Activated T-cell treated with anti-CD3 and anti-CD28 coated beads, Interleukin-2, amount 50 U/mL, for 1 hour (primary cell): ENCODE data around the gene JRKL.
A peak's percentile ranks its signal among the peaks of the same experiment; 100 is the strongest.

Experiments
- DNase-seq: peaks from one replicate; pipeline ENCODE4 v3.0.0-alpha.2; 2020

JRKL gene

DNA sequence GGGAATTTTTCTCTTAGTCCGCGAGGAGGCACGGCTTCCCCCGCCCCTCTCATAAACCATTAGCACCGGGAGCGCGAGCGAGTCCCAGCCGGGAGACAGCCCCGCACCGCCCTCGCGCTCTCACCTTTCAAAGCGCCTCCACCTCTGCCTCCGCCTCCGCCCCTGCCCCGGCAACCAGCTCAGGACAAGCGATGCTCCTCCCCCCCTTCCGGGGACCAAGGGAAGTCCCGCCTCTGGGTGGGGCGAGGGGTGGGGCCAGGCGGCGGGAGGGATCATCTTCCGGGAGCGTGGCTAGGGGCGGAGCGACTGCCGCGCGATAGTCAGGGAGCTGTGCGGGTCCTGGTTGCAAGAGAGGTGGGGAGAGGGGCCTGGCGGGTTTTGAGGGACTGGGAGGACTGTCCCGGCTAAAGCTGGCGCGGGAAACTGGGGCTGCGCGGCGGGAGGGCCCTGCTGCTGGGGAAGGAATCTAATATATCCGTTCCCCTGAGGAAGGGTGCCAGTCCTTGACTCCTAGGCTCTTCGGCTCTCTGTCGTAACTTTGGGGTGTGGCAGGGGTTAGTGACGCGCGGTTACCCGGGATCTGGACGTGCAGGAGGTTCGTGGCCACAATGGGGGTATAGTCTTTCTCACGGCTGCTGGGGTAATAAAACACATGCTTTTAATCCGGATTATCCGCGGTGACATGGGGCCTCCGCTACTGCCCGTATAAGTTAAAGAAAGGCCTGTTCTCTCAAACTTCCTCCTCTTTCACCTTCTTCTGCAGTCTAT is at the start of gene JRKL, which contains the start of gene CCDC82:
JRKL (plus strand) TSS at position 294 of the 768 bp plus-strand sequence. CDS start 637 bp downstream, outside the sequence.
CCDC82 (minus strand) TSS at position 193 of the 768 bp plus-strand sequence. CDS start 5,165 bp downstream, outside the sequence.
- peak; percentile 100 for DNase-seq

DNA sequence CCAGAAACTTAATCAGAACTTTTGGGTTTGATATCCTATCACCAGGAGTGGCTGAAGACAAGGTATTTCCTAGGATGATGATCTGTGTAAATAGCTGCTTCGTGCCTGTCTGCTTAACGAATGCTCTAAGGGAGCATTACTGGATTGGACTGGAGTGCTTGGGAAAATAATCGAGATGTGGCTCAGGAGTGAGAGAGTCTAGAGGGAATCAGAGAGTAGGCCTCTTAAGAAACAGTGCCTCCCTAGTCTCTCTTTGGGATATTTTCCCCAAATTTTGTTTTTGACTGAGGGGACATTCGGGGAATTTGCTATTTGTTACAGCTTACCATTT is 49.3 kb upstream of the JRKL start:
- DNase-seq: no peak

DNA sequence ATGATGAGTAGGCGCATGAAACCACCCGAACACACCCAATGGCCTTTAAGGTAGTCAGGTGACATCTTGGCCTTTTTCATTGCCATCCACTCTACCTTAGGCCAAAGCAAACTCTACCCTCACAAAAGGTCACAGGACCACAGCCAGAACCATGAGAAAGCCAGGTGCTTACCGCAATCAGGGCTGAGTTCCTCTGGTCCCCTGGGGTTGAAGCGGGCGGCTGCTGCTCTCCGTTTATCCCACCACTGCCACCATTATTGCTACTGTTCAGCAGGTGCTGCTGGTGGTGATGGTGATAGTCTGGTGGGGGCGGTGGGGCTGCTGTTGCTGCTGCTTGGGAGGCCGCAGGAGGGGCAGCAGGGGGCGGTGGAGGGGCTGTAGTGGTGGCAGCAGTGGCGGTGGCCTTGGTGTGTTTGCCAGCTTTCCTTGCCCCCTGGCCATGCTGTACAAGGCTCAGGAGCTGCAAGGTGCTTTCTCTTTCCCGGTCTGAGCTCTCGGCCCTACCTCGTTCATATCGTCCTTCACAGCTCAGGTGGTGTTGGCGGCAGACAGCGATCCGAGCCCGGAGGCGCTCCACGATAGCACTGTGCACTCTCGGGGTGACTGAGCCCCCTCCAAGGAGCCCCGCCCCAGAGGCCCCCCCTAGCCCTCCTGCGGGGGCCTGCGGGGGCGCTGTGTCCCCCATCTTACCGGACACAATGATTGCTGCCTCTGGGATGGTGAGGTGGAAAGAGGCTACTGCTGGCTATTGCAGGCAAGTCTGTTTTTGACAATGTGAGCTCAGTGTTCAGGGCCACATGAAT is 48.4 kb upstream of the JRKL start:
- DNase-seq: peak; percentile 75

DNA sequence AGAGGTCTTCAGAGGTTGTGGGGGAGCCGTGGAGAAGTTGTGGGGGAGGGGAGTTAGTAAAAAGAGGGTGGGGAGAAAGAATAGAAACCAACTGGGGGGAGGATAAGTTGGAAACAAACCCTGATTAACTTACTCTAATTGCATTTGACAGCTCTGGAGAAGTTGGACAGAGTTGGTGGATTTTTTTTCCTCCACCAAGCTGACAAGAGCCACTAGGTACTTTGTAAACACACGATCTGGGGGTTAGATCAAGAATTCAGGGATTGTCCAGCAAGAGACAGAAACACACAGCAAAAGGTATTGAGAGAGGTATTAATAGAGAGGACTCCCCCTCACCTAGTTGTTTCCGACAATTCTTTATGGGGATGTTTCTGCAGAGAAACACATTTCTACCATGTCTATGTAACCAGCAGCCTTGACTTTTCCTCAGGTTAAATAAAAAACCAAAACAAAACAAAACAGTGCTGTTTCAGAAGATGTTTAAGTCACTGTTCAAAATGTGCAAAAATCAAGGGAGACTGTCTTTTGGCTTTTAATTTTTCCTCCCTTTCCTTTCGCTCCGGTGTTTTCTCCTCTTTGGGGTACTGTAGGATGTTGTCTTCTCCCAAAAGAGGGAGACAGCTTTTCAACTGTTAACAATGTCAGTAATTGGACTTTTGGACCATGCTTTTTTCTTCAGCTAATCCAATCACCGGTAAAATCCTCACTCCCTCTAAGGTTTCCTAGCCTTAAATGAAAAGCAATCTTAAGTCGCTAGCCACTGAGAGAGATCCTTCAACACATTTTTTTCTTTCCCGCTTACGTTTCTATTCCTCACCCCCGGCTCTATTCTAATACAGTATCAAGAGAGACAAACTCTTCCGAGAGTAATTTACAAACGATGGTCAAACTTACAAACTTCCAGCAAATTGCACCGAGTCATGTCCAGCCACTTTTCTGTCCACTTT is 47.5 kb upstream of the JRKL start:
- DNase-seq: no peak

- DNase-seq: peak; percentile 86
Observed at GRCh38 chr11:96342961-96343711, 46.7 kb upstream of the JRKL start, which contains the start of gene MAML2. Gene MAML2 (minus strand): TSS chr11:96343195. CDS start chr11:96341895, 1,300 bp downstream.

GRCh38 chr11:96356848-96357247 is 33.0 kb upstream of the JRKL start:
- DNase-seq: no peak

- DNase-seq: no peak
Observed at GRCh38 chr11:96357794-96358193, 32.0 kb upstream of the JRKL start.

GRCh38 chr11:96358321-96358720 is 31.5 kb upstream of the JRKL start:
- no peak for DNase-seq

GRCh38 chr11:96361778-96362177 is 28.0 kb upstream of the JRKL start:
- DNase-seq: no peak

- no peak for DNase-seq
Observed at GRCh38 chr11:96365493-96365892, 24.3 kb upstream of the JRKL start.

DNA sequence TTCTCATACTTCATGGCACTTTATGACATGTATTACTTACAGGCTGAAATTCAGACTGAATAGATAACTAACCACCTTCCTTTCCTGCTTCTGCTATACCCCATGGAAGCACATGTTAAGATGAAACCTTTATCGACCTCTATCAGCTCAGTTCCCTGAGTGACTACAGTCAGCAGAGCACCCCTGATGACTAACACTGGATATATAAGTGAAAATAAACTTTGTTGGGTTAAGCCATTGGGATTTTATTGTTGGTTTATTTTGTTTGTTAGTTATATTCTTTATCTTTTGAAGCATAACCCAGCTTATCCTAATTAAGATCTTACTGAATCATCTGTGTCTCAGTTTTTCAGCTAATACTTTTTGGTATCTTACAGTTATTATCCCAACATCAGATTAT is 23.8 kb upstream of the JRKL start:
- no peak for DNase-seq

DNA sequence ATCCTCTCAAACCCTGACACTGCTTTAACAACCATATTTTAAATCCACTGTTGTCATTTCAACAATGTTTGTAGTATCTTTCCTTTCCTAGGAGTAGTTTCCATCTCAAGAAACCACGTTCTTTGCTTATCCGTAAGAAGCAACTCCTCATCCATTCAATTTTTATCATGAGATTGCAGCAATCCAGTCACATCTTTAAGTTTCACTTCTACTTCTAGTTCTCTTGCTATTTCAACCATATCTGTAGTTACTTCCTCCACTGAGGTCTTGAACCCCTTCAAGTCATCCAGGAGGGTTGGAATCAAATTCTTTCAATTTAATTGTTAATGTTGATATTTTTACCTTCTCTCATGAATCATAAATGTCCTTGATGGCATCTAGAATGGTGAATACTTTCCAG is 22.5 kb upstream of the JRKL start:
- no peak for DNase-seq

GRCh38 chr11:96373826-96374225 is 16.0 kb upstream of the JRKL start:
- no peak for DNase-seq

- no peak for DNase-seq
Observed at GRCh38 chr11:96376796-96377195, 13.0 kb upstream of the JRKL start.

- DNase-seq: no peak
Observed at GRCh38 chr11:96384156-96384555, 5.7 kb upstream of the JRKL start.

DNA sequence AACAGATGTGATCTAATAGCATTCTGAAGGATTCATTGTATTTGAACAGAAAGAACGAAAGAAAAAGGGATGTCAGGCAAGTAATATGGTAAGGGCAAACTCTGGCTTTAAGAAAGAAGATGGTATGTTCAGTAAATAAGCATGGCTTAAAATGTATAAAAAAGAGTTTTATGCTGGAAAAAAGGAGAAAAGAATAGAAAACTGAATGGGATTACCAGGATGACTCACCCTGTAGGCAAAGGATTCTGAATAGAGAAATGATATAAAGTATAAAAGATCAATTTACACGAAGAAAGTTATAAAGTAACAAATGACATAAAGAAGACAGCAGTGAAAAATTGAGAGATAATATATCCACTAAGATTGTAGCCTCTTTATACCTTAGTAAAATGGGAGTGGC is 4.6 kb upstream of the JRKL start:
- no peak for DNase-seq

- DNase-seq: no peak
Observed at GRCh38 chr11:96388891-96389719, 708 bp upstream of the JRKL start.

DNA sequence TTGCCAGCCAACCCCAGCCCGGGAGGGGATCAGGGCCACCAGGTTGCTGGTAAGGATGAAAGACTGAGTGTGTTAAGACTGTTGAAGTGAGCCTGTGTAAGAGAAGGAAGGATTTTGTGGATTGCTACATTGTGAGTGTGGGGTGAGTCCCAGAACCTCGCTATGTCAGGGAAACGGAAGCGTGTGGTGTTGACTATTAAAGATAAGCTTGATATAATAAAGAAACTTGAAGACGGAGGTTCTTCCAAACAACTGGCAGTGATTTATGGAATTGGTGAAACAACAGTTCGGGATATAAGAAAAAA is 627 bp downstream of the JRKL start:
- no peak for DNase-seq

- DNase-seq: no peak
Observed at GRCh38 chr11:96391698-96392307, 2.0 kb downstream of the JRKL start.

GRCh38 chr11:96393753-96394348 is 4.0 kb downstream of the JRKL start:
- no peak for DNase-seq

DNA sequence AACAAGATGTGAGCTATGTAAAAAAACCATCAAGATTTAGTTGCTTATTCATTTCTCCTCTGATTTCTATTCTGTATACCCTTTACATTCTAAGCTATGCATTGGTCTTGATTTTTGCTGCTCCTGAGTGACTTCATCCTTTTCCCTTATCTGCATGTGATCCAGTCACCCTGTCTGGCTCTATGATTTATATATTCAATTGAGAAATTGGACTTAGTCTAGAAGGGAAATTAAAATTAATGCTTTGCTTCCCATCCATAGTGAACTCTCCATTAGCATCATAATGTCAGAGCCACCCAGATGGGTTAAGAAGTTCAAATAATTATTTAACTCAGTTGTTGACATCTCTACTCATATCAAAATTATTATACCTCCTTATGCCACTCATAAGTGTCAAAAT is 5.0 kb downstream of the JRKL start:
- no peak for DNase-seq
